SK-N-SH (cell line): ENCODE measurements around the gene ZNF106. TPM values are rescaled to one million over a fixed set of nuclear protein-coding genes. Genes with fewer than 3 reads are reported as not detected.

Experiments
- CTCF ChIA-PET: fragments of 300-600, 350-600 bp; formaldehyde crosslinking; extraction: SDS; loops from one replicate; lab custom pipeline; 2021; lab: Yijun Ruan, JAX
- POLR2A ChIA-PET: fragments of 350-600 bp; sonication (Branson Sonifier 250); formaldehyde crosslinking; extraction: SDS; loops from one replicate; lab custom pipeline; 2020; ENCODE audit warnings: antibody characterized with exemption, inconsistent platforms; lab: Yijun Ruan, JAX
- DNase-seq: peaks from one replicate; pipeline ENCODE4 v3.0.0; 2012
- H2AFZ ChIP-seq: fragments of 200-600 bp; sonication (generic); 2 replicates; pipeline ENCODE4 v1.8.1; 2016; ENCODE audit warnings: antibody characterized with exemption, mild to moderate bottlenecking, low read depth
- H3F3A ChIP-seq: fragments of 200-600 bp; sonication (generic); replicated peaks from 2 replicates; pipeline ENCODE3; 2016; ENCODE audit warnings: antibody characterized with exemption, mild to moderate bottlenecking; ENCODE audit not compliant: insufficient read depth
- H3K27ac ChIP-seq, 2 experiments: fragments of 200-500 bp in 1 of 2; fragments of 200-600 bp in 1 of 2; sonication (Bioruptor generic) in 1 of 2; sonication (generic), shearing (Covaris generic) in 1 of 2; 2 replicates each; pipeline versions ENCODE4 v1.5.1 to v1.6.1; 2014 to 2016; ENCODE audit warnings: low read depth in 2 of 2, inconsistent platforms in 1 of 2, low read length in 1 of 2, mild to moderate bottlenecking in 1 of 2, mixed read lengths in 1 of 2
- H3K27me3 ChIP-seq: fragments of 200-600 bp; sonication (generic), shearing (Covaris generic); 2 replicates; pipeline ENCODE4 v1.6.1; 2016; ENCODE audit warnings: mixed run types; ENCODE audit not compliant: insufficient read depth
- H3K36me3 ChIP-seq, 2 experiments: fragments of 200-500 bp in 1 of 2; fragments of 200-600 bp in 1 of 2; sonication (Bioruptor generic) in 1 of 2; sonication (generic) in 1 of 2; replicated peaks in 1 of 2; 2 replicates each; pipeline versions ENCODE3 to v1.5.1; 2014 to 2016; ENCODE audit warnings: low read length in 1 of 2, mild to moderate bottlenecking in 1 of 2; ENCODE audit not compliant: insufficient read depth in 2 of 2, control insufficient read depth in 1 of 2
- H3K4me1 ChIP-seq, 2 experiments: fragments of 200-500 bp in 1 of 2; fragments of 200-600 bp in 1 of 2; sonication (Bioruptor generic) in 1 of 2; sonication (generic), shearing (Covaris generic) in 1 of 2; 2 replicates each; pipeline versions ENCODE4 v1.5.1 to v1.6.1; 2014 to 2016; ENCODE audit warnings: low read depth in 1 of 2, low read length in 1 of 2, mixed run types in 1 of 2; ENCODE audit not compliant: insufficient read depth in 2 of 2, control insufficient read depth in 1 of 2
- H3K4me2 ChIP-seq: fragments of 200-600 bp; sonication (generic), shearing (Covaris generic); 2 replicates; pipeline ENCODE4 v1.6.1; 2017; ENCODE audit warnings: mixed run types
- H3K4me3 ChIP-seq, 2 experiments: fragments of 200-500 bp in 1 of 2; fragments of 200-600 bp in 1 of 2; sonication (Bioruptor generic) in 1 of 2; sonication (generic), shearing (Covaris generic) in 1 of 2; 2 replicates each; pipeline versions ENCODE4 v1.5.1 to v1.8.1; 2014 to 2016; ENCODE audit warnings: low read depth in 2 of 2, inconsistent platforms in 1 of 2, low read length in 1 of 2, mild to moderate bottlenecking in 1 of 2, mixed read lengths in 1 of 2, moderate library complexity in 1 of 2
- H3K79me2 ChIP-seq: fragments of 200-600 bp; sonication (generic); 2 replicates; pipeline ENCODE4 v1.8.1; 2017; ENCODE audit warnings: mild to moderate bottlenecking; ENCODE audit not compliant: insufficient read depth
- H3K9ac ChIP-seq: fragments of 200-600 bp; sonication (generic); 2 replicates; pipeline ENCODE4 v1.6.1; 2017; ENCODE audit warnings: mixed run types
- H3K9me2 ChIP-seq: fragments of 200-600 bp; sonication (generic); 2 replicates; pipeline ENCODE4 v1.6.1; 2017; ENCODE audit warnings: mixed run types
- H3K9me3 ChIP-seq: fragments of 200-600 bp; sonication (generic); 2 replicates; pipeline ENCODE4 v1.6.1; 2017; ENCODE audit warnings: mixed run types, mild to moderate bottlenecking, moderate library complexity
- H4K20me1 ChIP-seq: fragments of 200-600 bp; sonication (generic); 2 replicates; pipeline ENCODE4 v1.6.1; 2017; ENCODE audit warnings: mild to moderate bottlenecking, mixed run types; ENCODE audit not compliant: insufficient read depth
- CHD2 ChIP-seq: fragments of 150-350 bp; IDR thresholded peaks from 2 replicates; pipeline ENCODE4 v1.6.1; 2018; ENCODE audit warnings: low read length; ENCODE audit not compliant: partially characterized antibody
- ELF1 ChIP-seq: IDR thresholded peaks from 2 replicates; pipeline ENCODE4 v1.4.0; 2012
- EZH2phosphoT487 ChIP-seq: fragments of 200-600 bp; sonication (generic); IDR thresholded peaks from 2 replicates; pipeline ENCODE4 v1.6.1; 2017; ENCODE audit warnings: low read depth, mixed run types, mild to moderate bottlenecking, antibody characterized with exemption, moderate library complexity, borderline replicate concordance
- FOSL2 ChIP-seq: IDR thresholded peaks from 2 replicates; pipeline ENCODE4 v1.4.0; 2012; ENCODE audit warnings: low read depth, mild to moderate bottlenecking, moderate library complexity, borderline replicate concordance
- FOXJ3 ChIP-seq: sonication (generic); formaldehyde crosslinking; IDR thresholded peaks from 2 replicates; pipeline ENCODE4 v1.5.1; 2020; ENCODE audit warnings: mild to moderate bottlenecking, missing genetic modification reagents
- GABPA ChIP-seq: IDR thresholded peaks from 2 replicates; pipeline ENCODE4 v1.4.0; 2012; ENCODE audit warnings: low read depth, mild to moderate bottlenecking
- IRF3 ChIP-seq: fragments of 150-350 bp; IDR thresholded peaks from 2 replicates; pipeline ENCODE4 v1.6.1; 2016; ENCODE audit warnings: mild to moderate bottlenecking, low read depth, low read length
- MEF2A ChIP-seq: IDR thresholded peaks from 2 replicates; pipeline ENCODE4 v1.4.0; 2012; ENCODE audit warnings: low read depth, borderline replicate concordance
- MXI1 ChIP-seq: IDR thresholded peaks from 2 replicates; pipeline ENCODE4 v1.6.1; 2012; ENCODE audit warnings: mild to moderate bottlenecking, low read depth, low read length, improper control_type of control experiment
- NFIC ChIP-seq: IDR thresholded peaks from 2 replicates; pipeline ENCODE4 v1.4.0; 2012; ENCODE audit warnings: borderline replicate concordance
- NRF1 ChIP-seq: IDR thresholded peaks from 2 replicates; pipeline ENCODE4 v1.6.1; 2012; ENCODE audit warnings: low read depth, mild to moderate bottlenecking, low read length
- PBX3 ChIP-seq: IDR thresholded peaks from 2 replicates; pipeline ENCODE4; 2012
- POLR2AphosphoS5 ChIP-seq: IDR thresholded peaks from 2 replicates; pipeline ENCODE4 v1.6.1; 2012; ENCODE audit warnings: low read depth, low read length
- REST ChIP-seq: IDR thresholded peaks from 2 replicates; pipeline ENCODE4 v1.6.1; 2012; ENCODE audit warnings: mild to moderate bottlenecking, low read depth, low read length, moderate library complexity
- RFX5 ChIP-seq: IDR thresholded peaks from 2 replicates; pipeline ENCODE4 v1.6.1; 2012; ENCODE audit warnings: mild to moderate bottlenecking, improper control_type of control experiment, low read length
- RXRA ChIP-seq: IDR thresholded peaks from 2 replicates; pipeline ENCODE4 v1.4.0; 2012; ENCODE audit warnings: low read depth, mild to moderate bottlenecking, borderline replicate concordance
- SMC3 ChIP-seq: IDR thresholded peaks from 2 replicates; pipeline ENCODE4 v1.6.1; 2012; ENCODE audit warnings: low read depth, low read length, improper control_type of control experiment
- TCF12 ChIP-seq: IDR thresholded peaks from 2 replicates; pipeline ENCODE4 v1.4.0; 2012
- USF1 ChIP-seq: IDR thresholded peaks from 2 replicates; pipeline ENCODE4 v1.4.0; 2012; ENCODE audit warnings: low read depth, borderline replicate concordance
- ZBTB33 ChIP-seq: IDR thresholded peaks from 2 replicates; pipeline ENCODE4 v1.4.0; 2012; ENCODE audit warnings: low read depth, borderline replicate concordance
- WGBS: methylation state at CpG from one replicate; pipeline ENCODE4 v1.1.6; 2017; ENCODE audit warnings: low lambda C conversion rate; 5-methylcytosine and 5-hydroxymethylcytosine counted together
- polyA plus RNA-seq, 3 experiments: library from polyadenylated mRNA; depleted of rRNA; stranded (reverse); fragments of >200 nt; gene quantifications; 2 replicates each; pipeline ENCODE4 v1.2.3, GENCODE V29; 2012

The ZNF106 gene
- polyA plus RNA-seq, 1 of the 3 experiments (the other 2 are of a cell fraction): 8.9 TPM

- Histone ChIP-seq H3K9ac (no peak overlapping the region), H3K9me3 (no peaks in the 10 kb centered on the region), H2AFZ (no peak overlapping the region), H4K20me1 (no peaks in the 10 kb centered on the region), H3K4me2 (no peak overlapping the region), H3K27ac (no peak overlapping the region), H3K4me3 (no peak overlapping the region), H3K36me3 (no peaks in the 10 kb centered on the region), H3K27me3 (no peaks in the 10 kb centered on the region), H3K4me1 (no peaks in the 10 kb centered on the region), H3K9me2 (no peaks in the 10 kb centered on the region), H3K79me2 (no peaks in the 10 kb centered on the region), H3F3A (no peaks in the 10 kb centered on the region)
- TF ChIP-seq SMC3: no peak
- no peak for TF ChIP-seq NRF1
- no peak for TF ChIP-seq TCF12
- TF ChIP-seq PBX3: no peak
- no peak for TF ChIP-seq IRF3
- TF ChIP-seq CHD2: no peak
- TF ChIP-seq ELF1: no peak
- no peak for TF ChIP-seq FOXJ3 (CRISPR knock-in tag)
- no peak for TF ChIP-seq EZH2phosphoT487
- no peak for TF ChIP-seq REST
- no peak for TF ChIP-seq FOSL2
- no peak for TF ChIP-seq POLR2AphosphoS5
- no peak for TF ChIP-seq GABPA
- TF ChIP-seq MXI1: no peak
- TF ChIP-seq RFX5: no peak
- no peak for TF ChIP-seq RXRA
- TF ChIP-seq ZBTB33: no peak
- TF ChIP-seq NFIC: no peak
- TF ChIP-seq MEF2A: no peak
- no peak for TF ChIP-seq USF1
- 64% methylated on average over 5 of the region's 5 CpGs for WGBS
- no peak for DNase-seq
- ChIA-PET CTCF (interaction anchor here (1.3 to 1.4 kb wide), 2 partner anchors 11 to 18 kb away, joined by 4 read pairs; no protein-coding TSS in a partner anchor), POLR2A (no interaction called here)
These were observed 123.9 kb downstream of the ZNF106 start for GRCh38 chr15:42367041-42367440.
